HG02840 (cell line): Measurements from ENCODE around the gene NRXN2.
"Not testable (repeated sequence)": the region's sequence is repeated elsewhere in the genome, so short reads cannot be mapped to it uniquely, and the experiment has no call there.

Source experiments
- ATAC-seq: cut with Tn5 transposase; IDR thresholded peaks from one replicate; pipeline ENCODE4 v1.9.1; 2021; ENCODE audit warnings: mild to moderate bottlenecking, moderate library complexity, moderate number of reproducible peaks; ENCODE audit not compliant: unreplicated experiment, low FRiP score

Gene NRXN2

GRCh38 chr11:64600281-64600992, 122.6 kb downstream of the NRXN2 start:
- no peak for ATAC-seq

- ATAC-seq = no peak
Observed at GRCh38 chr11:64599698-64600211, 123.2 kb downstream of the NRXN2 start.

GRCh38 chr11:64598797-64599697, 124.0 kb downstream of the NRXN2 start:
- ATAC-seq = no peak

DNA sequence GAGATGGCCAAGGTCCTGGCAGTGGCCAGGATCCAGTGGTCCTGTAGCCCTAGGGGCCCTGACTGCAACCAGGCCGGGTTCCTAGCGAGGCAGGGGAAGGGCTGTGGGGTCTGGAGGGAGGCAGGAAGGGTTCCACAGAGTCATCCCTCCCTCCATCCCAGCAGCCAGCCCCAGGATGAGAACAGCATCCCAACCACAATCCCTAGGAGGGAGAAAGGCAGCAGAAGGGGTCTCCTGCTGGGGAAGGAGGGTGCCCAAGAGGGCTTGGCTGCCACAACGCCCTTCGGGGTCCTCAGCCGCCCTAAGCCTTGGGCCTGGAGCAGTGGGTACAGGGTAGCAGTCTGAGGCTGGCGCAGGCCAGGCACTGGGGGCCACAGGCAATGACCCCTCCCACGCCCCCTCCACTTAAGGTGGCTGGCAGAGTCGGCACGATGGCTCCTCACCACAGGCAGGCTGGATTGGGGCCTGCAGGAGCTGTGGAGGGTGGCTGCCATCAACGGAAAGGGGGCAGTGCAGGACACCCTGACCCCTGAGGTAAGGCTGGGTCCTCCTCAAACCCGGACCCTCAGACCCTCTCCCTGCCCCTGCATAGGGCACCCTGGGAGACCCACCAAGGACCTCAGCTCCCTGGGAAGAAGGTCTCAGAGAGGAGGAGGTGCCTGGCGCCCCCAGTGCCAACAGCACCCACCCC, 124.7 kb downstream of the NRXN2 start:
- ATAC-seq = no peak

- no peak for ATAC-seq
Observed at GRCh38 chr11:64597671-64598101, 125.3 kb downstream of the NRXN2 start.

- not testable (repeated sequence) for ATAC-seq
Observed at GRCh38 chr11:64595922-64596321, 127.1 kb downstream of the NRXN2 start.

GRCh38 chr11:64594159-64594939, 128.6 kb downstream of the NRXN2 start:
- no peak for ATAC-seq

DNA sequence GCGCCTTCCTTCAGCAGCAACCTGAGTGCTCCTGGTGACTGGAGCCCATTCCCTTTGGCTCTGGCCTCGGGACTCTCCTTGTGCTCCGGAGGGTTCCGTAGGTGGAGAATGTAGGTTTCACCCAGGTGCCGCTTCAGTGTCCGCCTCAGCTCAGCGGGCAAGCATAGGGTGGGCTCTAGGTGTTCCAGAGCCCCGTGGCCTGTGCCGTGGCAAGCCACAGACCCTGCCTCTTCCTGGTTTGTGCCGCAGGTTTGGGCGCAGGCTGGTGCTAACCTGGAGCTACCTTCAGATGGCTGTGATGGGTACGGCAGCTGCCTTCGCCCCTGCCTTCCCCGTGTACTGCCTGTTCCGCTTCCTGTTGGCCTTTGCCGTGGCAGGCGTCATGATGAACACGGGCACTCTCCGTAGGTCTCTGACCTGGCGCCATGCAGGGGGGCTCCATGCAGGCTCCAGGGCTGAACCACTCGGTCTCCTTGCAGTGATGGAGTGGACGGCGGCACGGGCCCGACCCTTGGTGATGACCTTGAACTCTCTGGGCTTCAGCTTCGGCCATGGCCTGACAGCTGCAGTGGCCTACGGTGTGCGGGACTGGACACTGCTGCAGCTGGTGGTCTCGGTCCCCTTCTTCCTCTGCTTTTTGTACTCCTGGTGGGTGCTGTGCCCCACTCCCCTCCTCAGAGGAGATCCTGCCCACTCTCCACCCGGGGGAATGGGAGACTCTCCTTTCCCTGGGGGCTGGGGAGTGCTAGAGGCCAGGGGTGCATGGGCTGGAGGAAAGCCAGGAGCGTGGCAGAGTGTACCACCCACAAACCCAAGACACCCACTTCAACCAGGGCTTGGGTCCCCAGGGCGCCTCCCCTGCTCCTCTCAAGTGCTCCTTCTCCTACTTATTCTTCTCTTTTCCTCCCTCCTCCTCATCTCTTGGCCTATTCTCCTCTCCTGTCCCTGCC, 129.6 kb downstream of the NRXN2 start:
- no peak for ATAC-seq

- ATAC-seq = no peak
Observed at GRCh38 chr11:64592656-64593055, 130.3 kb downstream of the NRXN2 start.

DNA sequence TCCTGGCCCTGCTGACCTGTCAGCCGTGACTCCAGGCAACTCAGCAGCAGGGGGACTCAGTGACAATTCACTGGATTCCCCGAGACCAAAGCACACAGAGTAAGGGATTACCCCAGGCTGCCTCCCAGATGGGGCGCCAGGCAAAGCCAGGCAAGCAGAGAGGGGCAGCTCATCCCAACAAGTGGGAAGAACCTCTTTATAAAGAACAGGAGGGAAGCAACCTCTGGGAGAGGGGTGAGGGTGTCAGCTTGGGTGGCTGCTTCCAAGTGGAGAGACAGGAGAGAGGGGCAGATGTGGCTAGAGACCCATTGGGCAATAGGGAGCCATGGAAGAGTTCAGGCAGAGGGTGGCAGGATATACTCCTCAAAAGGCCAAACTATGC, 130.8 kb downstream of the NRXN2 start:
- ATAC-seq = no peak

GRCh38 chr11:64591257-64592233, 131.5 kb downstream of the NRXN2 start:
- no peak for ATAC-seq

- ATAC-seq = no peak
Observed at GRCh38 chr11:64590763-64591221, 132.2 kb downstream of the NRXN2 start, which contains the start of gene SLC22A12. Gene SLC22A12, plus strand, starts transcription at chr11:64591220. Its CDS starts 337 bp downstream, at chr11:64591557.

DNA sequence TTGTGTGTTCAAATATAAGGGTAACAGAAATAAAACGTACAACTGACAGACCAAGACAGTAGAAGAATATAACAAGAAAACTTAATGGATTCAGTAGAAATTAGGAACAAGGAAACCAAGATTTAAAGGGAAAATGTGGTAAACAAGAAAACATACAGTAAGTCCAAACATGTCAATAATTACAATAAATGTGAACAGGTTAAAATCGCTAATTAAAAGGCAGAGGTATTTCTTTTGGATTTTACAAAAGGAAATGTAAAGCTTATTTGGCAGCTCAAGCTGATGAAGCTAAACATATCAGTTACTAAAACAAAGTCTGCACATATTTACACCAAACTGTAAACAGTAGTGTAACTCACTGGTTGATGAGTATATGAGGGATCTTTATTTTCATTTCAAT, 134.3 kb downstream of the NRXN2 start:
- no peak for ATAC-seq

DNA sequence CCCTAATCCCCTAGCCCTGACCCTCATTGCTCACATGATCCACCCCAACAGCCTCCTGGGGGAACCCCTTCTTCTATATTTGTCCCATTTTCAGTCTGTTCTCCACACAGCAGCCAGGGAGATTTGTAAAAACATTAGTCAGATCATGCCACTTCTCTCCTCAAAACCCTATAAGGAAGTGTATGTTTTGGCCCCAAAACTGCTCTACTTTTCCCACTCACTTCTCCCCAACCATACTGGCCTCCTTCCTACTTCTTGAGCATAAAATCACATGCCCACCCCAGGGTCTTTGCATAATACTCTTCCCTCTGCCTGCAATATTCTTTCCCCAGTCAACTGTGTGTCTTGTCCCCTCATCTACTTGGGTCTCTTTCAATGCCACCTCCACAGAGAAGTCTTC, 136.6 kb downstream of the NRXN2 start:
- no peak for ATAC-seq

GRCh38 chr11:64585150-64585549, 137.8 kb downstream of the NRXN2 start:
- ATAC-seq = no peak

GRCh38 chr11:64583296-64584262, 139.4 kb downstream of the NRXN2 start:
- no peak for ATAC-seq
